DMS114 treated with DMSO at 0.1 percent for 48 hours (cell line): ENCODE measurements around the gene PDSS2.
A peak's percentile ranks its signal among the peaks of the same experiment; 100 is the strongest.
"Not testable (repeated sequence)": the region's sequence is repeated elsewhere in the genome, so short reads cannot be mapped to it uniquely, and the experiment has no call there.

Source experiments
- DNase-seq: peaks from one replicate; lab custom pipeline; 2025; ENCODE audit not compliant: unreplicated experiment; lab: John Stamatoyannopoulos, UW

Gene PDSS2

GRCh38 chr6:107475360-107475759 lies 16.0 kb upstream of the PDSS2 start:
- DNase-seq: not testable (repeated sequence)

GRCh38 chr6:107473660-107474059 lies 14.3 kb upstream of the PDSS2 start:
- no peak for DNase-seq

GRCh38 chr6:107470364-107470763 lies 11.0 kb upstream of the PDSS2 start:
- DNase-seq: no peak

GRCh38 chr6:107466062-107466461 lies 6.7 kb upstream of the PDSS2 start:
- DNase-seq: no peak

- peak; percentile 45 for DNase-seq
Observed at GRCh38 chr6:107460083-107460631, 793 bp upstream of the PDSS2 start.

- DNase-seq: no peak
Observed at GRCh38 chr6:107458672-107459282, 587 bp downstream of the PDSS2 start.

GRCh38 chr6:107448776-107449175 lies 10.6 kb downstream of the PDSS2 start:
- no peak for DNase-seq

GRCh38 chr6:107447663-107448216 lies 11.6 kb downstream of the PDSS2 start:
- DNase-seq: no peak

- no peak for DNase-seq
Observed at GRCh38 chr6:107444277-107444676, 15.1 kb downstream of the PDSS2 start.

GRCh38 chr6:107443608-107444267 lies 15.6 kb downstream of the PDSS2 start:
- DNase-seq: no peak

GRCh38 chr6:107442938-107443607 lies 16.3 kb downstream of the PDSS2 start:
- DNase-seq: no peak

- no peak for DNase-seq
Observed at GRCh38 chr6:107441682-107442081, 17.7 kb downstream of the PDSS2 start.

GRCh38 chr6:107440936-107441335 lies 18.4 kb downstream of the PDSS2 start:
- no peak for DNase-seq

- no peak for DNase-seq
Observed at GRCh38 chr6:107439406-107439805, 20.0 kb downstream of the PDSS2 start.

GRCh38 chr6:107437691-107438090 lies 21.7 kb downstream of the PDSS2 start:
- DNase-seq: no peak

- no peak for DNase-seq
Observed at GRCh38 chr6:107436881-107437280, 22.5 kb downstream of the PDSS2 start.

GRCh38 chr6:107435798-107436197 lies 23.6 kb downstream of the PDSS2 start:
- no peak for DNase-seq

- DNase-seq: no peak
Observed at GRCh38 chr6:107434812-107435211, 24.6 kb downstream of the PDSS2 start.

- not testable (repeated sequence) for DNase-seq
Observed at GRCh38 chr6:107425951-107426350, 33.4 kb downstream of the PDSS2 start.

GRCh38 chr6:107423474-107423990 lies 35.8 kb downstream of the PDSS2 start:
- DNase-seq: no peak

- DNase-seq: no peak
Observed at GRCh38 chr6:107421696-107422256, 37.6 kb downstream of the PDSS2 start.
